ENCODE data around the gene TIMP2. TPM values are rescaled to one million over a fixed set of nuclear protein-coding genes. Genes with fewer than 3 reads are reported as not detected.

Gene TIMP2
- total and polyA plus RNA-seq, 2 experiments from 2014 or later, result 10.6 to 22.5 TPM

DNA sequence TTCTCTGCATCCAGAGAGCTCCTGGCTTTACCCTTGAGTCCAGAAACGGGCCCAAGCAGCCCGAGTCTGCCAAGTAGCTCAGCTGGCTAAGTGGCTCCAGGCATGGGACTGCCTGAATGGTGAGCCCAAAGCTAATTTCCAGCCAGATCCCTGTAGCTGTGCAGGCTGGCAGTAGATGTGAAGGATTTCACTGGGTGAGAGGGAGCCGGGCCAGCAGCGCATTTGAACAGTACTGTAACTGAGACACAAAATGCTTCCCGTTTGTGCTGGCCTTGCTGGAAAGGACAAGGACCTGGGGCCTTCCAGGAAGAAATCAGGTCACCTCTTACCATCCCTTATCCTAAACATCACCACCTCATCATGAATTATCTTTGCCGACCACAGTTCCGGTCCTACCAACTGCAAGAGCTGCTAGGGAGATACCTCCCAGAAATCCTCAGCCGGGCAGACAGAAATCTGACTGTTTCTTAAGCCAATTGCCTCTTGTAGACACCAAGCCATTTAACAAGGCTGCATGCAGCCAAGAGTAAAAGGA, 3.7 kb downstream of the TIMP2 start:
- Mint-ChIP-seq H3K27ac (no peak overlapping the region), H3K4me1 (peaks cover 33% of the 10 kb centered on the region), H3K36me3 (ENCODE audit: low read depth) (no peaks in the 10 kb centered on the region; the same call in 2 of the 3 replicates), H3K4me3 (no peak overlapping the region), H3K27me3 (ENCODE audit: insufficient read depth, low read depth, poor library complexity) (peaks cover 11% of the 10 kb centered on the region), H3K9me3 (no peaks in the 10 kb centered on the region)
- 0 out of 2 replicates have a peak, but pooled peaks cover 3% of the 10 kb centered on the region for H3K36me3 ChIP-seq (ENCODE audit: insufficient read depth)
- TF ChIP-seq STAT1 (IDR thresholded peaks at IDR 0.05; ENCODE audit: unreplicated experiment) (no peak), NANOG (IDR thresholded peaks at IDR 0.05; ENCODE audit: borderline replicate concordance) (no peak), POLR2AphosphoS5 (IDR thresholded peaks at IDR 0.05; ENCODE audit: low read depth) (no peak), ZNF331 (CRISPR knock-in tag; IDR thresholded peaks at IDR 0.05; ENCODE audit: low read depth) (no peak), JUNB (IDR thresholded peaks at IDR 0.05; ENCODE audit: unreplicated experiment) (no peak), CREB1 (CRISPR knock-in tag; IDR thresholded peaks at IDR 0.05; ENCODE audit: low read depth) (no peak)
- TF ChIP-seq, protein P1, sequence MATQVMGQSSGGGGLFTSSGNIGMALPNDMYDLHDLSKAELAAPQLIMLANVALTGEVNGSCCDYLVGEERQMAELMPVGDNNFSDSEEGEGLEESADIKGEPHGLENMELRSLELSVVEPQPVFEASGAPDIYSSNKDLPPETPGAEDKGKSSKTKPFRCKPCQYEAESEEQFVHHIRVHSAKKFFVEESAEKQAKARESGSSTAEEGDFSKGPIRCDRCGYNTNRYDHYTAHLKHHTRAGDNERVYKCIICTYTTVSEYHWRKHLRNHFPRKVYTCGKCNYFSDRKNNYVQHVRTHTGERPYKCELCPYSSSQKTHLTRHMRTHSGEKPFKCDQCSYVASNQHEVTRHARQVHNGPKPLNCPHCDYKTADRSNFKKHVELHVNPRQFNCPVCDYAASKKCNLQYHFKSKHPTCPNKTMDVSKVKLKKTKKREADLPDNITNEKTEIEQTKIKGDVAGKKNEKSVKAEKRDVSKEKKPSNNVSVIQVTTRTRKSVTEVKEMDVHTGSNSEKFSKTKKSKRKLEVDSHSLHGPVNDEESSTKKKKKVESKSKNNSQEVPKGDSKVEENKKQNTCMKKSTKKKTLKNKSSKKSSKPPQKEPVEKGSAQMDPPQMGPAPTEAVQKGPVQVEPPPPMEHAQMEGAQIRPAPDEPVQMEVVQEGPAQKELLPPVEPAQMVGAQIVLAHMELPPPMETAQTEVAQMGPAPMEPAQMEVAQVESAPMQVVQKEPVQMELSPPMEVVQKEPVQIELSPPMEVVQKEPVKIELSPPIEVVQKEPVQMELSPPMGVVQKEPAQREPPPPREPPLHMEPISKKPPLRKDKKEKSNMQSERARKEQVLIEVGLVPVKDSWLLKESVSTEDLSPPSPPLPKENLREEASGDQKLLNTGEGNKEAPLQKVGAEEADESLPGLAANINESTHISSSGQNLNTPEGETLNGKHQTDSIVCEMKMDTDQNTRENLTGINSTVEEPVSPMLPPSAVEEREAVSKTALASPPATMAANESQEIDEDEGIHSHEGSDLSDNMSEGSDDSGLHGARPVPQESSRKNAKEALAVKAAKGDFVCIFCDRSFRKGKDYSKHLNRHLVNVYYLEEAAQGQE (IDR thresholded peaks at IDR 0.05; ENCODE audit: unreplicated experiment), result no peak
- TF ChIP-seq, protein P2, sequence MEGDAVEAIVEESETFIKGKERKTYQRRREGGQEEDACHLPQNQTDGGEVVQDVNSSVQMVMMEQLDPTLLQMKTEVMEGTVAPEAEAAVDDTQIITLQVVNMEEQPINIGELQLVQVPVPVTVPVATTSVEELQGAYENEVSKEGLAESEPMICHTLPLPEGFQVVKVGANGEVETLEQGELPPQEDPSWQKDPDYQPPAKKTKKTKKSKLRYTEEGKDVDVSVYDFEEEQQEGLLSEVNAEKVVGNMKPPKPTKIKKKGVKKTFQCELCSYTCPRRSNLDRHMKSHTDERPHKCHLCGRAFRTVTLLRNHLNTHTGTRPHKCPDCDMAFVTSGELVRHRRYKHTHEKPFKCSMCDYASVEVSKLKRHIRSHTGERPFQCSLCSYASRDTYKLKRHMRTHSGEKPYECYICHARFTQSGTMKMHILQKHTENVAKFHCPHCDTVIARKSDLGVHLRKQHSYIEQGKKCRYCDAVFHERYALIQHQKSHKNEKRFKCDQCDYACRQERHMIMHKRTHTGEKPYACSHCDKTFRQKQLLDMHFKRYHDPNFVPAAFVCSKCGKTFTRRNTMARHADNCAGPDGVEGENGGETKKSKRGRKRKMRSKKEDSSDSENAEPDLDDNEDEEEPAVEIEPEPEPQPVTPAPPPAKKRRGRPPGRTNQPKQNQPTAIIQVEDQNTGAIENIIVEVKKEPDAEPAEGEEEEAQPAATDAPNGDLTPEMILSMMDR (conservative IDR thresholded peaks at IDR 0.05; ENCODE audit: low read depth in 2 of 2), result no peak
- TF ChIP-seq, protein P3, sequence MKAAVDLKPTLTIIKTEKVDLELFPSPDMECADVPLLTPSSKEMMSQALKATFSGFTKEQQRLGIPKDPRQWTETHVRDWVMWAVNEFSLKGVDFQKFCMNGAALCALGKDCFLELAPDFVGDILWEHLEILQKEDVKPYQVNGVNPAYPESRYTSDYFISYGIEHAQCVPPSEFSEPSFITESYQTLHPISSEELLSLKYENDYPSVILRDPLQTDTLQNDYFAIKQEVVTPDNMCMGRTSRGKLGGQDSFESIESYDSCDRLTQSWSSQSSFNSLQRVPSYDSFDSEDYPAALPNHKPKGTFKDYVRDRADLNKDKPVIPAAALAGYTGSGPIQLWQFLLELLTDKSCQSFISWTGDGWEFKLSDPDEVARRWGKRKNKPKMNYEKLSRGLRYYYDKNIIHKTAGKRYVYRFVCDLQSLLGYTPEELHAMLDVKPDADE (IDR thresholded peaks at IDR 0.05), result no peak
- ATAC-seq (no peak), DNase-seq (ENCODE audit: low spot score) (no peak)
- H4K20me1 ChIP-seq (replicated peaks; ENCODE audit: insufficient read depth), result peaks cover 23% of the 10 kb centered on the region
- H3K27me3 ChIP-seq (ENCODE audit: insufficient read depth), result no peaks in the 10 kb centered on the region
- H3K79me2 ChIP-seq (replicated peaks; ENCODE audit: insufficient read depth), result peaks cover 61% of the 10 kb centered on the region
- peaks cover 15% of the 10 kb centered on the region for H3K4me1 ChIP-seq (ENCODE audit: insufficient read depth)
- H2AFZ ChIP-seq, result no peak overlapping the region
- H3K27ac ChIP-seq (ENCODE audit: low read depth), result no peak overlapping the region
- H3F3A ChIP-seq (replicated peaks; ENCODE audit: low read depth), result 0 out of 2 replicates have a peak, but pooled peaks cover 3% of the 10 kb centered on the region
- H3K4me3 ChIP-seq, result no peak overlapping the region
- H3K4me2 ChIP-seq, result no peak overlapping the region
- H3K9me2 ChIP-seq (ENCODE audit: insufficient read depth), result no peaks in the 10 kb centered on the region

Data from GM23338 (cell line).